RWPE2 (cell line): Measurements from ENCODE around the gene SLA2.

Experiments
- ATAC-seq: fragments of 200-7000 bp; cut with Tn5 transposase; 3 replicates; pipeline ENCODE4 v1.9.1; 2021; ENCODE audit warnings: low read depth
- DNase-seq: peaks from one replicate; pipeline ENCODE4 v3.0.0-alpha.2; 2020; ENCODE audit warnings: low spot score
- H3K27ac ChIP-seq: fragments of 450-650 bp; 2 replicates; pipeline ENCODE4 v1.5.1; 2017; ENCODE audit warnings: mild to moderate bottlenecking; ENCODE audit not compliant: poor library complexity, severe bottlenecking
- H3K27me3 ChIP-seq: fragments of 250-450 bp; sonication (Bioruptor Pico); 2 replicates; pipeline ENCODE4 v1.5.1; 2021; ENCODE audit warnings: mild to moderate bottlenecking, moderate library complexity; ENCODE audit not compliant: insufficient read depth, poor library complexity, severe bottlenecking
- H3K36me3 ChIP-seq: fragments of 250-450 bp; sonication (Bioruptor Pico); 2 replicates; pipeline ENCODE4 v1.5.1; 2020; ENCODE audit warnings: low read depth, mild to moderate bottlenecking, moderate library complexity
- H3K4me1 ChIP-seq: fragments of 250-450 bp; sonication (Bioruptor Pico); 2 replicates; pipeline ENCODE4 v1.5.1; 2021; ENCODE audit warnings: mild to moderate bottlenecking, moderate library complexity; ENCODE audit not compliant: insufficient read depth, poor library complexity, severe bottlenecking
- H3K4me3 ChIP-seq: fragments of 250-450 bp; sonication (Bioruptor Pico); 2 replicates; pipeline ENCODE4 v1.5.1; 2021; ENCODE audit warnings: mild to moderate bottlenecking, moderate library complexity; ENCODE audit not compliant: severe bottlenecking
- H3K9me3 ChIP-seq: fragments of 250-450 bp; sonication (Bioruptor Pico); 2 replicates; pipeline ENCODE4 v1.5.1; 2021; ENCODE audit warnings: mild to moderate bottlenecking, moderate library complexity; ENCODE audit not compliant: severe bottlenecking
- CTCF ChIP-seq: fragments of 450-650 bp; IDR thresholded peaks from one replicate; pipeline ENCODE4 v1.5.1; 2017; ENCODE audit warnings: mild to moderate bottlenecking, moderate library complexity; ENCODE audit not compliant: poor library complexity, severe bottlenecking

SLA2 gene

DNA sequence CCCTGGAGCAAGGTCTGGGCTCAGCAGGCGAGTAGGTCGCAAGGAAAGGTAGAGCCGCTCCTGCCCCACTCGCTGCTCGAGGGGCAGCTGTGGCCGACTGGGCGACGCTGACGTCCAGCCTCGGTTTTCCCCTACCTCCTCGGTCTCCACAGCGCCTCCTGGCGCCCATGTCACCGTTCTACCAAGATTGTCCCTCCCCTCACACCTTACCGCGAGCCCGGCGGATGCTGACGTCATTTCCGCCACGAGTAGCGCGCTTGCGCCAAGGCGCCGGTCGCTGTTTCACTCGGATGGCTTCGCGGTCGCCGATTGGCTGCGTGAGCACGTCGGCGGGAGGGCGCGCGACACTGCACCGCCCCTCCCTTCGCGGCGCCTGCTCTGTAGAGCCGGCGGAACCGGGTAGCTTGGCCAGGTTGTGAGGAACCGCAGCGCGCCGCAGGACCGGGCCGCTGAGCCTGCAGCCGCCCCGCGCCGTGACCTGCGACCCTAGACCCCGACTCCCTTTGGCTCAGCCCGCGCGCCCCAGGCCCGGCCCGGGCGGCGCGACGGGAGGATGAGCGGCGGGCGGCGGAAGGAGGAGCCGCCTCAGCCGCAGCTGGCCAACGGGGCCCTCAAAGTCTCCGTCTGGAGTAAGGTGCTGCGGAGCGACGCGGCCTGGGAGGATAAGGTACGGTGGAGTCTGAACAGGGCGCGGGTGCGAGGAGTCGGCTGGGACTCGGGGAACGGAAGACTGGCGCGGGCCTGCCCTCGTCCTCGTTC lies 40.4 kb downstream of the SLA2 start, which contains the start of gene RAB5IF:
TSS of gene RAB5IF (plus strand) at position 381 of the 759 bp plus-strand sequence. CDS start at position 554, 173 bp downstream.
- TF ChIP-seq CTCF = peak; percentile 100
- H3K27ac ChIP-seq = peak within 1 kb of the TSS; percentile 51
- peak within 1 kb of the TSS; percentile 69 for H3K4me3 ChIP-seq
- no peaks in the 10 kb centered on the region for H3K27me3 ChIP-seq
- ATAC-seq (peak; percentile 94), DNase-seq (peak; percentile 100)
- H3K36me3 ChIP-seq = peaks cover 34% of the 10 kb centered on the region
- no peaks in the 10 kb centered on the region for H3K9me3 ChIP-seq
- peaks cover 14% of the 10 kb centered on the region for H3K4me1 ChIP-seq

GRCh38 chr20:36604952-36605398 lies 41.0 kb downstream of the SLA2 start:
- H3K27ac ChIP-seq = peak overlapping the region; percentile 51
- DNase-seq (peak; percentile 87), ATAC-seq (peak; percentile 17)
- H3K4me1 ChIP-seq = peaks cover 14% of the 10 kb centered on the region
- no peaks in the 10 kb centered on the region for H3K27me3 ChIP-seq
- H3K36me3 ChIP-seq = peaks cover 28% of the 10 kb centered on the region
- no peaks in the 10 kb centered on the region for H3K9me3 ChIP-seq
- peak overlapping the region; percentile 69 for H3K4me3 ChIP-seq
- TF ChIP-seq CTCF = no peak

DNA sequence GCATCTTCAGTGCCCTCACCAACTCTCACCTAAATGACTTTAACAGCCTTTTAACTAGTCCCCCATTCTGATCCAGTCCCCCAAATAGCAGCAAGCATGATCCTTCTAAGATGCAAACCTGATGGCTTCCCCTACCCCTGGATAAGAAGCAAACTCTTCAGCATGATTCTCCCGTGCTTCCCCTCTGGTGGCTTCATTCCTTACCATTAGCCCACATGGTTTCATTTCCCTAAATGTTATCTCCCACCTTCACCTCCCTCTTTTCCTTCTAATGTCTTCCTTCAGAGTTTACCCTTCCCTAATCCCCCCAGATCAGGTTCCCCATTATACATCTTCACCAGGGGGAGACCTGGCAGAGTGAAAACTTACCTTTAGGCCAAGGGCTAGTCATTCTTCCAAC lies 44.5 kb downstream of the SLA2 start:
- no peak overlapping the region for H3K27ac ChIP-seq
- H3K4me3 ChIP-seq = no peak overlapping the region
- no peaks in the 10 kb centered on the region for H3K9me3 ChIP-seq
- ATAC-seq = no peak
- H3K4me1 ChIP-seq = peaks cover 4% of the 10 kb centered on the region
- no peaks in the 10 kb centered on the region for H3K27me3 ChIP-seq
- no peaks in the 10 kb centered on the region for H3K36me3 ChIP-seq
- no peak for TF ChIP-seq CTCF
- DNase-seq = no peak

DNA sequence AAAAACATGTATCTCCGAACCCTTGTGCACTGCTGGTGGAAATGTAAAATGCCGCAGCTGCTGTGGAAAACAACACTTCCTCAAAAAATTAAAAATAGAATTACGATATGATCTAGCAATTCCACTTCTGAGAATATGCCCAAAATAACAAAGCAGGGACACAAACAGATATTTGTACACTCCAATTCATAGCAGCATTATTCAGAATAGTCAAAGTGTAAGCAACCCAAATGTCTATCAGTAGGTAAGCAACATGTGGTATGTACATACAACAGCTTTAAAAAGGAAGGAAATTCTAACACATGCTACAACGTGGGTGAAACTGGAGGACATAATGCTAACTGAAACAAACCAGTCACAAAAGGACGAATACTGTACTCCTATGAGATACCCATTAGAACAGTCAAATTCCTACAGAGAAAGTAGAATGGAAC lies 46.1 kb downstream of the SLA2 start:
- Histone ChIP-seq H3K4me3 (no peak overlapping the region), H3K9me3 (no peaks in the 10 kb centered on the region), H3K27ac (no peak overlapping the region), H3K36me3 (no peaks in the 10 kb centered on the region), H3K4me1 (peaks cover 2% of the 10 kb centered on the region), H3K27me3 (no peaks in the 10 kb centered on the region)
- DNase-seq (no peak), ATAC-seq (no peak)
- TF ChIP-seq CTCF = no peak

- Histone ChIP-seq H3K36me3 (peaks cover 12% of the 10 kb centered on the region; the same call in 1 of the 2 replicates), H3K4me1 (no peaks in the 10 kb centered on the region), H3K27ac (no peak overlapping the region)
These were observed 52.6 kb downstream of the SLA2 start for GRCh38 chr20:36593347-36593929.

More at GRCh38 chr20:36593347-36593929, 52.6 kb downstream of the SLA2 start:
- Histone ChIP-seq H3K27me3 (no peaks in the 10 kb centered on the region), H3K9me3 (no peaks in the 10 kb centered on the region), H3K4me3 (no peak overlapping the region)
- ATAC-seq (no peak), DNase-seq (no peak)
- TF ChIP-seq CTCF = no peak
